Measurements from ENCODE around the gene PDK3.

The PDK3 gene

DNA sequence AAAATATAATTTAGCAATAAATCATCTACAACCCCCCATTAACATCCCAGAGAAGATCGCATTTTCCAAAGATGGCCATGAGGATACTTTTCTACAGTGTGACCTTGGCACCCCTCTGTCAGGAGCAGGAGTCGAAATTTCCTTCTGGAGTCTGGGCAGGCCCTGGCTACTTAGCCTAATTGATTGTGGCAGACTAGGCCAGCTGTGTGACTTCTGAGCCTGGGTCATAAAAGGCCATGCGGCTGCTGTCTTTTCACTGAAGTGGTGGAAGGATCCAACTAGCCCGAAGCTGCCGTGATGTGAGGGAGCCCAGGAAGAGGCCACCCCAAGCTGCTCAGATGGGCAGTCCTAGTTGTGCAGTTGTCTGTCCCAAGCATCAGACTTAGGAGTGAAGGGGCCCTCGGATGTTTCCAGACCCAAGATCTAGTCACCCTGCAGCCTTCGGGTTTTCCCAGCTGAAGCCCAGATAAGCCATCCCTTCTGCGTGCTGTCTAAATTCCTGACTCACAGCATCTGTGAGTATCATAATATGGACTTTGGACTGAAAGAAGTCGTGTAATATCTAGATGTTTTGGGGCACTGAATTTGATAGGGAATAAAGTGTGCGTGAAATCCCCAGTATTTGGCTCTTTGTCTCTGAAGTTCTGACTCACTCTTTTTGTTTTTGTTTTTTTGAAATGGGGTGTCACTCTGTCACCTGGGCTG lies 21.0 kb downstream of the PDK3 start:
- Histone ChIP-seq H3K9me3 (replicated peaks; ENCODE audit: insufficient read depth, low read length) (no peaks in the 10 kb centered on the region), H3K36me3 (replicated peaks; ENCODE audit: insufficient read depth, low read length) (no peaks in the 10 kb centered on the region), H2AFZ (ENCODE audit: low read length) (no peak overlapping the region), H3K4me3 (ENCODE audit: low read length) (no peak overlapping the region), H3K79me2 (ENCODE audit: low read length) (peaks cover 4% of the 10 kb centered on the region), H3K27me3 (replicated peaks; ENCODE audit: insufficient read depth, low read length) (no peaks in the 10 kb centered on the region), H3K4me2 (ENCODE audit: low read depth, low read length) (no peak overlapping the region), H3K9me2 (replicated peaks; ENCODE audit: insufficient read depth, low read length) (no peaks in the 10 kb centered on the region), H3K4me1 (ENCODE audit: low read length) (no peaks in the 10 kb centered on the region), H3F3A (ENCODE audit: insufficient read depth, low read length) (no peaks in the 10 kb centered on the region), H4K20me1 (ENCODE audit: insufficient read depth, low read length) (no peaks in the 10 kb centered on the region), H3K9ac (ENCODE audit: low read length) (no peak overlapping the region), H3K27ac (ENCODE audit: low read length) (no peak overlapping the region)
- no peak for TF ChIP-seq EZH2 (optimal IDR thresholded peaks at IDR 0.05; ENCODE audit: low read depth, low read length)
- DNase-seq = no peak

DNA sequence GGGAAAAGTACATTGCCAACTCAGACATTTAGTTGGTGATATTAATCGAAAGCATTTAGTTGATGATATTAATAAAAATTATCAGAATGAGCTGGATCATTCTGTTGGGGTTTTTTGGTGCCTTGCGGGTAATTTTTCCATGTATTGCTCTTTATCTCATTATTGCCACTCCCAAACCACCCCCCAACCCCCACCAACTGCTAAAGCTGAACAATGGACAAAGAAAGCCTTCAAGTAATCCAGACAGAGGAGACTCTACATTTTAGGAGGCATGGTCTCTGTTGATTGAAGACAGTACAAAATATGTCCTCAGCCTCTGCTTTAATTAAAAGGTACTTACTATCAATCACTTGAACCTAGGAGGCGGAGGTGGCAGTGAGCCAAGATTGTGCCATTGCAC lies 22.5 kb downstream of the PDK3 start:
- Histone ChIP-seq H2AFZ (ENCODE audit: low read length) (no peak overlapping the region), H3K36me3 (replicated peaks; ENCODE audit: insufficient read depth, low read length) (no peaks in the 10 kb centered on the region), H3K4me2 (ENCODE audit: low read depth, low read length) (no peak overlapping the region), H3K27ac (ENCODE audit: low read length) (no peak overlapping the region), H3K27me3 (replicated peaks; ENCODE audit: insufficient read depth, low read length) (no peaks in the 10 kb centered on the region), H3K4me1 (ENCODE audit: low read length) (no peaks in the 10 kb centered on the region), H3F3A (ENCODE audit: insufficient read depth, low read length) (no peaks in the 10 kb centered on the region), H3K9me3 (replicated peaks; ENCODE audit: insufficient read depth, low read length) (no peaks in the 10 kb centered on the region), H3K79me2 (ENCODE audit: low read length) (no peaks in the 10 kb centered on the region), H3K9ac (ENCODE audit: low read length) (no peak overlapping the region), H4K20me1 (ENCODE audit: insufficient read depth, low read length) (no peaks in the 10 kb centered on the region), H3K4me3 (ENCODE audit: low read length) (no peak overlapping the region), H3K9me2 (replicated peaks; ENCODE audit: insufficient read depth, low read length) (no peaks in the 10 kb centered on the region)
- DNase-seq = no peak
- TF ChIP-seq, protein P1, sequence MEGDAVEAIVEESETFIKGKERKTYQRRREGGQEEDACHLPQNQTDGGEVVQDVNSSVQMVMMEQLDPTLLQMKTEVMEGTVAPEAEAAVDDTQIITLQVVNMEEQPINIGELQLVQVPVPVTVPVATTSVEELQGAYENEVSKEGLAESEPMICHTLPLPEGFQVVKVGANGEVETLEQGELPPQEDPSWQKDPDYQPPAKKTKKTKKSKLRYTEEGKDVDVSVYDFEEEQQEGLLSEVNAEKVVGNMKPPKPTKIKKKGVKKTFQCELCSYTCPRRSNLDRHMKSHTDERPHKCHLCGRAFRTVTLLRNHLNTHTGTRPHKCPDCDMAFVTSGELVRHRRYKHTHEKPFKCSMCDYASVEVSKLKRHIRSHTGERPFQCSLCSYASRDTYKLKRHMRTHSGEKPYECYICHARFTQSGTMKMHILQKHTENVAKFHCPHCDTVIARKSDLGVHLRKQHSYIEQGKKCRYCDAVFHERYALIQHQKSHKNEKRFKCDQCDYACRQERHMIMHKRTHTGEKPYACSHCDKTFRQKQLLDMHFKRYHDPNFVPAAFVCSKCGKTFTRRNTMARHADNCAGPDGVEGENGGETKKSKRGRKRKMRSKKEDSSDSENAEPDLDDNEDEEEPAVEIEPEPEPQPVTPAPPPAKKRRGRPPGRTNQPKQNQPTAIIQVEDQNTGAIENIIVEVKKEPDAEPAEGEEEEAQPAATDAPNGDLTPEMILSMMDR (IDR thresholded peaks at IDR 0.05; ENCODE audit: low read length) = no peak
- TF ChIP-seq EZH2 (optimal IDR thresholded peaks at IDR 0.05; ENCODE audit: low read depth, low read length) (no peak), EZH2phosphoT487 (IDR thresholded peaks at IDR 0.05; ENCODE audit: low read length) (no peak)

DNA sequence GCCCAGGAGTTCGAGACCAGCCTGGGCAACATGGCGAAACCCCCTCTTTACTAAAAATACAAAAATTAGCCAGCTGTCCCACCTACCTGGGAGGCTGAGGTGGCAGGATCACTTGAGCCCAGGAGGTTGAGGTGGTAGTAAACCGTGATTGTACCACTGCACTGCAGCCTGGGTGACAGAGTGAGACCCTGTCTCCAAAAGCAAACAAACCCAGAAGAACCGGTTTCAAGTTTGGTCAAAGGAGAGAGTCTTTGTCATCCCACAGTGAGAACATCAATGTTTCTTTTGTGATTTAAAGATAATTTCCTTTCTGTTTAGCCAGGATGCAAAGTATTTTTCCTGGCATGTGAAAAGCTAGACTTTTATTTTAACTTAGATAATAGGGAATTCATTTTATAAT lies 26.7 kb downstream of the PDK3 start:
- Histone ChIP-seq H3K9me3 (replicated peaks; ENCODE audit: insufficient read depth, low read length) (no peaks in the 10 kb centered on the region), H2AFZ (ENCODE audit: low read length) (no peak overlapping the region), H3K4me3 (ENCODE audit: low read length) (no peak overlapping the region), H3F3A (ENCODE audit: insufficient read depth, low read length) (no peaks in the 10 kb centered on the region), H3K4me2 (ENCODE audit: low read depth, low read length) (no peak overlapping the region), H3K27me3 (replicated peaks; ENCODE audit: insufficient read depth, low read length) (no peaks in the 10 kb centered on the region), H3K36me3 (replicated peaks; ENCODE audit: insufficient read depth, low read length) (no peaks in the 10 kb centered on the region), H3K4me1 (ENCODE audit: low read length) (no peaks in the 10 kb centered on the region), H3K27ac (ENCODE audit: low read length) (no peak overlapping the region), H3K9ac (ENCODE audit: low read length) (no peak overlapping the region), H3K79me2 (ENCODE audit: low read length) (no peaks in the 10 kb centered on the region), H3K9me2 (replicated peaks; ENCODE audit: insufficient read depth, low read length) (no peaks in the 10 kb centered on the region), H4K20me1 (ENCODE audit: insufficient read depth, low read length) (no peaks in the 10 kb centered on the region)
- DNase-seq = no peak
- TF ChIP-seq, protein P1 (IDR thresholded peaks at IDR 0.05; ENCODE audit: low read length) = no peak
- TF ChIP-seq EZH2 (optimal IDR thresholded peaks at IDR 0.05; ENCODE audit: low read depth, low read length) = no peak
- TF ChIP-seq EZH2phosphoT487 (IDR thresholded peaks at IDR 0.05; ENCODE audit: low read length) = no peak
